HepG2 (cell line): ENCODE data around the gene MFRP. TPM values are rescaled to one million over a fixed set of nuclear protein-coding genes. Genes with fewer than 3 reads are reported as not detected.

Experiments used
- CC2D1A ChIP-seq: sonication (generic); formaldehyde crosslinking; IDR thresholded peaks from 2 replicates; pipeline ENCODE4 v1.8.1; 2023; ENCODE audit warnings: mild to moderate bottlenecking, missing genetic modification reagents
- FOXP1 ChIP-seq, 2 experiments: fragments of 450-650 bp in 1 of 2; IDR thresholded peaks; 2 replicates each; pipeline ENCODE4 v1.6.1; 2017 to 2018; ENCODE audit warnings: antibody characterized with exemption in 1 of 2
- GMEB2 ChIP-seq: IDR thresholded peaks from 2 replicates; pipeline ENCODE4 v1.6.1; 2016; ENCODE audit warnings: missing biosample characterization, missing genetic modification reagents, low read depth
- NR2F1 ChIP-seq, 2 experiments: fragments of 450-650 bp in 1 of 2; formaldehyde crosslinking in 1 of 2; IDR thresholded peaks; 2 replicates each; pipeline versions ENCODE4 v1.5.0 to v1.6.1; 2016 to 2020; ENCODE audit warnings: mild to moderate bottlenecking in 1 of 2, missing compliant biosample characterization in 1 of 2, missing genetic modification reagents in 1 of 2, moderate library complexity in 1 of 2
- NR2F2 ChIP-seq: IDR thresholded peaks from 2 replicates; pipeline ENCODE4 v1.6.1; 2012; ENCODE audit warnings: low read depth, inconsistent platforms, borderline replicate concordance
- SOX13 ChIP-seq, 3 experiments: fragments of 450-650 bp in 1 of 3; sonication (generic) in 1 of 3; formaldehyde crosslinking in 1 of 3; IDR thresholded peaks in 2 of 3; conservative IDR thresholded peaks in 1 of 3; 2 replicates each; pipeline versions ENCODE4 v1.5.0 to v1.6.1; 2016 to 2020; ENCODE audit warnings: antibody characterized with exemption in 1 of 3, mild to moderate bottlenecking in 1 of 3, missing compliant biosample characterization in 1 of 3, missing genetic modification reagents in 1 of 3, moderate library complexity in 1 of 3
- TCF7L2 ChIP-seq: IDR thresholded peaks from 2 replicates; pipeline ENCODE4 v1.6.1; 2011; ENCODE audit warnings: mild to moderate bottlenecking, low read depth, low read length, moderate library complexity
- ZFY ChIP-seq: sonication (generic); formaldehyde crosslinking; IDR thresholded peaks from 2 replicates; pipeline ENCODE4 v1.4.0; 2020; ENCODE audit warnings: missing genetic modification reagents
- ZKSCAN5 ChIP-seq: sonication (generic); formaldehyde crosslinking; IDR thresholded peaks from 2 replicates; pipeline ENCODE4 v1.5.1; 2020; ENCODE audit warnings: mild to moderate bottlenecking, missing genetic modification reagents
- ZNF407 ChIP-seq: sonication (generic); formaldehyde crosslinking; IDR thresholded peaks from one replicate; pipeline ENCODE4 v1.5.1; 2020; ENCODE audit warnings: mild to moderate bottlenecking, missing genetic modification reagents; ENCODE audit errors: not compliant biosample characterization
- ZNF687 ChIP-seq: sonication (generic); formaldehyde crosslinking; IDR thresholded peaks from 2 replicates; pipeline ENCODE4 v1.5.1; 2020; ENCODE audit warnings: mild to moderate bottlenecking, missing genetic modification reagents, moderate library complexity
- ZSCAN31 ChIP-seq: sonication (generic); formaldehyde crosslinking; IDR thresholded peaks from 2 replicates; pipeline ENCODE4 v1.5.0; 2020; ENCODE audit warnings: low read depth, mild to moderate bottlenecking, missing genetic modification reagents
- polyA plus RNA-seq, 8 experiments: library from polyadenylated mRNA; depleted of rRNA in 3 of 8; stranded (reverse) in 7 of 8; unstranded in 1 of 8; fragments of >200 nt; fragmentation: Illumina TruSeq in 4 of 8; extraction: Trizol in 4 of 8; gene quantifications; 2 replicates each; pipeline versions ENCODE4 v1.2.1 to v1.2.3, GENCODE V29; 2011 to 2016; ENCODE audit warnings: low read depth in 4 of 8, missing spikeins in 1 of 8, mixed read lengths in 1 of 8; ENCODE audit not compliant: insufficient read depth in 1 of 8
- total RNA-seq, 5 experiments: library from RNA; depleted of rRNA; stranded (reverse); fragments of >200 nt; fragmentation: Illumina TruSeq; extraction: Trizol; gene quantifications; 2 replicates each; pipeline ENCODE4 v1.2.3, GENCODE V29; 2016; ENCODE audit warnings: low read depth in 1 of 5

The MFRP gene
- total and polyA plus RNA-seq, 2 of the 13 experiments (the other 11 are each of a cell fraction or from before 2014, with no cell fraction given) = not detected

- peak; percentile 90 for TF ChIP-seq ZNF687 (CRISPR knock-in tag)
- no peak for TF ChIP-seq ZNF407
- TF ChIP-seq ZSCAN31 = peak; percentile 72; the same call in 1 of the 2 replicates
- TF ChIP-seq NR2F2 = peak; percentile 44; the same call in 1 of the 2 replicates
- peak; percentile 54; the same call in 1 of the 2 replicates for TF ChIP-seq ZFY (CRISPR knock-in tag)
- TF ChIP-seq CC2D1A (CRISPR knock-in tag) = no peak
- TF ChIP-seq ZKSCAN5 (CRISPR knock-in tag) = no peak
- no peak for TF ChIP-seq TCF7L2
- TF ChIP-seq NR2F1 (CRISPR knock-in tag; IDR thresholded peaks at IDR 0.05) = no peak
- no peak for TF ChIP-seq FOXP1 (IDR thresholded peaks at IDR 0.05)
- TF ChIP-seq FOXP1 (CRISPR knock-in tag; IDR thresholded peaks at IDR 0.05) = no peak
- no peak for TF ChIP-seq GMEB2 (CRISPR knock-in tag)
- no peak for TF ChIP-seq SOX13 (IDR thresholded peaks at IDR 0.05)
- TF ChIP-seq SOX13 (CRISPR knock-in tag; conservative IDR thresholded peaks at IDR 0.05 in 1 of 2, IDR thresholded peaks at IDR 0.05 in 1 of 2) = peak in 1 of 2 experiments; percentile 45; a peak in 2 of 4 replicates
Measured at GRCh38 chr11:119381181-119381988, 34.9 kb upstream of the MFRP start, which contains the start of gene USP2 (continued).
